PC-3 (cell line): Measurements from ENCODE around the gene EOLA1.
"Not testable (repeated sequence)": the region's sequence is repeated elsewhere in the genome, so short reads cannot be mapped to it uniquely, and the experiment has no call there.

ENCODE experiments used
- EZH2 ChIP-seq: fragments of 300-600 bp; sonication (generic); IDR thresholded peaks from one replicate; pipeline ENCODE4 v1.6.1; 2017; ENCODE audit warnings: antibody characterized with exemption, mild to moderate bottlenecking, low read length; ENCODE audit not compliant: unreplicated experiment
- EZH2phosphoT487 ChIP-seq: fragments of 300-600 bp; sonication (generic); IDR thresholded peaks from 2 replicates; pipeline ENCODE4 v1.6.1; 2018; ENCODE audit warnings: mild to moderate bottlenecking, antibody characterized with exemption, low read length, borderline replicate concordance
- TF ChIP-seq, protein P1 (sequence below): fragments of 300-600 bp; sonication (generic); conservative IDR thresholded peaks from 2 replicates; pipeline ENCODE4 v1.5.1; 2017; ENCODE audit warnings: antibody characterized with exemption, low read depth, mild to moderate bottlenecking, low read length

GRCh38 chrX:149551245-149551938 is 10.6 kb downstream of the EOLA1 start:
- TF ChIP-seq EZH2phosphoT487, EZH2: not testable (repeated sequence)
- TF ChIP-seq, protein P1, sequence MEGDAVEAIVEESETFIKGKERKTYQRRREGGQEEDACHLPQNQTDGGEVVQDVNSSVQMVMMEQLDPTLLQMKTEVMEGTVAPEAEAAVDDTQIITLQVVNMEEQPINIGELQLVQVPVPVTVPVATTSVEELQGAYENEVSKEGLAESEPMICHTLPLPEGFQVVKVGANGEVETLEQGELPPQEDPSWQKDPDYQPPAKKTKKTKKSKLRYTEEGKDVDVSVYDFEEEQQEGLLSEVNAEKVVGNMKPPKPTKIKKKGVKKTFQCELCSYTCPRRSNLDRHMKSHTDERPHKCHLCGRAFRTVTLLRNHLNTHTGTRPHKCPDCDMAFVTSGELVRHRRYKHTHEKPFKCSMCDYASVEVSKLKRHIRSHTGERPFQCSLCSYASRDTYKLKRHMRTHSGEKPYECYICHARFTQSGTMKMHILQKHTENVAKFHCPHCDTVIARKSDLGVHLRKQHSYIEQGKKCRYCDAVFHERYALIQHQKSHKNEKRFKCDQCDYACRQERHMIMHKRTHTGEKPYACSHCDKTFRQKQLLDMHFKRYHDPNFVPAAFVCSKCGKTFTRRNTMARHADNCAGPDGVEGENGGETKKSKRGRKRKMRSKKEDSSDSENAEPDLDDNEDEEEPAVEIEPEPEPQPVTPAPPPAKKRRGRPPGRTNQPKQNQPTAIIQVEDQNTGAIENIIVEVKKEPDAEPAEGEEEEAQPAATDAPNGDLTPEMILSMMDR = not testable (repeated sequence)
